GM18873 (cell line): ENCODE measurements around the gene SDK1.

Source experiments
- ATAC-seq: cut with Tn5 transposase; IDR thresholded peaks from one replicate; pipeline ENCODE4 v1.9.1; 2021; ENCODE audit warnings: mild to moderate bottlenecking, moderate library complexity, moderate number of reproducible peaks; ENCODE audit not compliant: unreplicated experiment, low FRiP score

The SDK1 gene

GRCh38 chr7:3399858-3400257 is 98.8 kb downstream of the SDK1 start:
- no peak for ATAC-seq

- ATAC-seq = no peak
These were observed 103.4 kb downstream of the SDK1 start for GRCh38 chr7:3404501-3404900.

- ATAC-seq = no peak
These were observed 108.0 kb downstream of the SDK1 start for GRCh38 chr7:3408814-3409595.

- no peak for ATAC-seq
These were observed 111.8 kb downstream of the SDK1 start for GRCh38 chr7:3412871-3413270.

- ATAC-seq = no peak
These were observed 114.8 kb downstream of the SDK1 start for GRCh38 chr7:3415861-3416312.

GRCh38 chr7:3416453-3416852 is 115.4 kb downstream of the SDK1 start:
- no peak for ATAC-seq

GRCh38 chr7:3425087-3425486 is 124.0 kb downstream of the SDK1 start:
- no peak for ATAC-seq

GRCh38 chr7:3426064-3426463 is 125.0 kb downstream of the SDK1 start:
- ATAC-seq = no peak

- no peak for ATAC-seq
These were observed 126.9 kb downstream of the SDK1 start for GRCh38 chr7:3427957-3428356.

- ATAC-seq = no peak
These were observed 128.9 kb downstream of the SDK1 start for GRCh38 chr7:3429981-3430380.

GRCh38 chr7:3430588-3430987 is 129.5 kb downstream of the SDK1 start:
- ATAC-seq = no peak

GRCh38 chr7:3431306-3431705 is 130.3 kb downstream of the SDK1 start:
- no peak for ATAC-seq

- no peak for ATAC-seq
These were observed 131.9 kb downstream of the SDK1 start for GRCh38 chr7:3432911-3433310.

GRCh38 chr7:3434611-3435010 is 133.6 kb downstream of the SDK1 start:
- no peak for ATAC-seq

GRCh38 chr7:3436112-3436511 is 135.1 kb downstream of the SDK1 start:
- ATAC-seq = no peak

- no peak for ATAC-seq
These were observed 135.7 kb downstream of the SDK1 start for GRCh38 chr7:3436746-3437145.

- no peak for ATAC-seq
These were observed 136.4 kb downstream of the SDK1 start for GRCh38 chr7:3437467-3437866.

- ATAC-seq = no peak
These were observed 137.3 kb downstream of the SDK1 start for GRCh38 chr7:3438352-3438751.

GRCh38 chr7:3439333-3440030 is 138.4 kb downstream of the SDK1 start:
- ATAC-seq = no peak

GRCh38 chr7:3440509-3440908 is 139.5 kb downstream of the SDK1 start:
- no peak for ATAC-seq

GRCh38 chr7:3443716-3444115 is 142.7 kb downstream of the SDK1 start:
- no peak for ATAC-seq

- ATAC-seq = no peak
These were observed 145.7 kb downstream of the SDK1 start for GRCh38 chr7:3446786-3447185.
